ENCODE measurements around the gene BRD8. TPM values are rescaled to one million over a fixed set of nuclear protein-coding genes. Genes with fewer than 3 reads are reported as not detected.

Gene BRD8
- total and polyA plus RNA-seq, 2 donors (not counting 3 experiments of a cell fraction or from before 2014, with no cell fraction given), result 38.2 to 73.7 TPM

DNA sequence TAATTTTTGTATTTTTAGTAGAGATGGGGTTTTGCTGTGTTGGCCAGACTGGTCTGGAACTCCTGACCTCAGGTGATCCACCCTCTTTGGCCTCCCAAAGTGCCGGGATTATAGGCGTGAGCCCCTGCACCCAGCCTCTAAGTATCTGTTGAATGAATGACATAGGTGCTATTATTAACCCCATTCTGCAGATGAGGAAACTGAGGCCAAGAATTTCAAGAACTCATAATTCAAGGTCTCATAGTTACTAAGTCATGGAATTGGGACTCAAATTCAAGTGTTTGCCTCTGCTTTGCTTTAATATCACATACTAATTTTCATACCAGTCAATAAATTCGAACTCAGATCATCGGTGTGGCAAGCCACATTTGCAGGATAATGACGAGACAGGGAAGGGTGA is 2.4 kb upstream of the BRD8 start:
- CTCF ChIA-PET, result interaction anchor here (1.0 to 1.7 kb wide), 7 partner anchors 11 to 368 kb away, joined by 3 to 16 read pairs (median 4); no protein-coding TSS in a partner anchor
- no peaks in the 10 kb centered on the region for H3K9me1 ChIP-seq (replicated peaks; ENCODE audit: control insufficient read depth, extremely low read depth, insufficient read depth, low read length)
- POLR2A ChIA-PET, result no interaction called here
- H3K4me3 ChIP-seq (replicated peaks in 1 of 3; ENCODE audit: insufficient read depth in 1 of 3, low read depth in 1 of 3, low read length in 3 of 3), result no peak overlapping the region
- H3K4me1 ChIP-seq (ENCODE audit: control insufficient read depth, extremely low read depth, insufficient read depth, low read length), result peaks cover 22% of the 10 kb centered on the region
- no peak for FAIRE-seq
- no peak overlapping the region for H3K4me2 ChIP-seq (ENCODE audit: insufficient read depth, low read length)
- dilution Hi-C loops (cut with MboI; ENCODE audit: extremely low pct_ligation_motif_present, low sequenced_read_pairs), result no loop called here
- BruUV-seq (replicated peaks), result no TSS peak
- no peak overlapping the region for H3K27ac ChIP-seq (ENCODE audit: insufficient read depth, low read depth, low read length)
- no peak overlapping the region for H2AFZ ChIP-seq (ENCODE audit: low read depth, low read length)
- no peaks in the 10 kb centered on the region for H3K9me3 ChIP-seq (replicated peaks; ENCODE audit: control insufficient read depth, insufficient read depth, low read length)
- peaks cover 15 to 29% of the 10 kb centered on the region in 2 experiments for H3K36me3 ChIP-seq (ENCODE audit: control insufficient read depth in 2 of 2, extremely low read depth in 1 of 2, insufficient read depth in 2 of 2, low read length in 2 of 2)
- TF ChIP-seq GATA2 (IDR thresholded peaks at IDR 0.05; ENCODE audit: insufficient read depth, insufficient read length, low read depth, low read length) (no peak), EZH2 (IDR thresholded peaks at IDR 0.05; ENCODE audit: borderline replicate concordance, low read depth, low read length, severe bottlenecking) (no peak), MAX (IDR thresholded peaks at IDR 0.05; ENCODE audit: insufficient read depth, insufficient read length) (no peak), POLR2AphosphoS5 (IDR thresholded peaks at IDR 0.05; ENCODE audit: insufficient read depth, low read depth, low read length) (no peak), MYC (IDR thresholded peaks at IDR 0.05; ENCODE audit: low read depth, low read length) (no peak), FOS (IDR thresholded peaks at IDR 0.05; ENCODE audit: borderline replicate concordance, insufficient read depth, low read length) (no peak), CTCF (IDR thresholded peaks at IDR 0.05; ENCODE audit: extremely low read depth in 1 of 2, insufficient read depth in 1 of 2, low read depth in 1 of 2, low read length in 2 of 2) (no peak), JUN (IDR thresholded peaks at IDR 0.05; ENCODE audit: borderline replicate concordance, insufficient read depth, insufficient read length, low read depth) (no peak), POLR2A (IDR thresholded peaks at IDR 0.05; ENCODE audit: low read depth, low read length) (no peak)
- no peaks in the 10 kb centered on the region for H3K27me3 ChIP-seq (ENCODE audit: control insufficient read depth in 2 of 2, insufficient read depth in 2 of 2, low read length in 2 of 2)
- intact Hi-C loops (cut with micrococcal nuclease), result loop anchor here (1.0 kb wide), 3 partner anchors 102 to 322 kb away; no protein-coding TSS in a partner anchor
- no peak for DNase-seq (ENCODE audit: low read depth, low spot score)
- H4K20me1 ChIP-seq (replicated peaks; ENCODE audit: control insufficient read depth, extremely low read depth, insufficient read depth, low read length), result no peaks in the 10 kb centered on the region
- H3K9ac ChIP-seq (replicated peaks; ENCODE audit: extremely low read depth, insufficient read depth, low read length), result no peak overlapping the region
- peaks cover 41% of the 10 kb centered on the region for H3K79me2 ChIP-seq (ENCODE audit: control insufficient read depth, insufficient read depth, low read length)

Data from endothelial cell of umbilical vein (primary cell).